HFFc6 (cell line): ENCODE measurements around the gene ZBED5. TPM values are rescaled to one million over a fixed set of nuclear protein-coding genes. Genes with fewer than 3 reads are reported as not detected.
A peak's percentile ranks its signal among the peaks of the same experiment; 100 is the strongest.

Experiments used
- DNase-seq: peaks from one replicate; pipeline ENCODE4 v3.0.0-alpha.2; 2018
- H3K27ac Mint-ChIP-seq: 2 replicates; pipeline ENCODE4 v1.8.0; 2020; ENCODE audit warnings: mild to moderate bottlenecking, mixed read lengths
- H3K27me3 Mint-ChIP-seq: 2 replicates; pipeline ENCODE4 v1.8.0; 2021; ENCODE audit warnings: mild to moderate bottlenecking, moderate library complexity, mixed read lengths; ENCODE audit not compliant: insufficient read depth
- H3K36me3 Mint-ChIP-seq: 2 replicates; pipeline ENCODE4 v1.8.0; 2021; ENCODE audit warnings: low read depth, mixed read lengths
- H3K4me1 Mint-ChIP-seq: 2 replicates; pipeline ENCODE4 v1.8.0; 2020; ENCODE audit warnings: low read depth, mixed read lengths
- H3K4me3 Mint-ChIP-seq: 2 replicates; pipeline ENCODE4 v1.8.0; 2020; ENCODE audit warnings: mild to moderate bottlenecking, moderate library complexity, mixed read lengths
- H3K9me3 Mint-ChIP-seq: 2 replicates; pipeline ENCODE4 v1.8.0; 2020; ENCODE audit warnings: mild to moderate bottlenecking, mixed read lengths
- CTCF ChIP-seq: fragments of 200-600 bp; sonication (generic); IDR thresholded peaks from 2 replicates; pipeline ENCODE4 v1.5.0; 2021; ENCODE audit warnings: antibody characterized with exemption, mild to moderate bottlenecking
- total RNA-seq, 6 experiments: library from RNA; stranded (reverse); fragmentation: NEBNext Ultra II Directional; extraction: Animal tissue kit (Norgen Biotek cat#: 25700); gene quantifications; 2 replicates in 1 of 6; 3 replicates in 5 of 6; pipeline ENCODE4 v1.2.3, GENCODE V29; 2021

Gene ZBED5
- total RNA-seq, 6 experiments from 2014 or later, result 24.0 to 29.0 (median 26.4) TPM

GRCh38 chr11:10858439-10859325, 829 bp upstream of the ZBED5 start:
- Mint-ChIP-seq H3K9me3 (no peaks in the 10 kb centered on the region), H3K27me3 (peaks cover 5% of the 10 kb centered on the region; the same call in 1 of the 2 replicates), H3K27ac (peak overlapping the region; percentile 99), H3K4me1 (peaks cover 41% of the 10 kb centered on the region), H3K36me3 (peaks cover 29% of the 10 kb centered on the region), H3K4me3 (peak overlapping the region; percentile 99)
- TF ChIP-seq CTCF, result no peak; the same call in 1 of the 2 replicates
- DNase-seq, result peak; percentile 45

GRCh38 chr11:10857459-10857708, 469 bp downstream of the ZBED5 start:
- H3K4me3 Mint-ChIP-seq, result peak overlapping the region; percentile 99
- H3K27me3 Mint-ChIP-seq, result peaks cover 5% of the 10 kb centered on the region; the same call in 1 of the 2 replicates
- peaks cover 32% of the 10 kb centered on the region for H3K36me3 Mint-ChIP-seq
- H3K9me3 Mint-ChIP-seq, result no peaks in the 10 kb centered on the region
- DNase-seq, result no peak
- H3K27ac Mint-ChIP-seq, result peak overlapping the region; percentile 99
- peaks cover 33% of the 10 kb centered on the region for H3K4me1 Mint-ChIP-seq
- TF ChIP-seq CTCF, result no peak

- peaks cover 5% of the 10 kb centered on the region; the same call in 1 of the 2 replicates for H3K27me3 Mint-ChIP-seq
- peak overlapping the region; percentile 99 for H3K27ac Mint-ChIP-seq
- DNase-seq, result peak; percentile 17
- H3K36me3 Mint-ChIP-seq, result peaks cover 37% of the 10 kb centered on the region
- no peaks in the 10 kb centered on the region for H3K9me3 Mint-ChIP-seq
- peaks cover 29% of the 10 kb centered on the region for H3K4me1 Mint-ChIP-seq
- TF ChIP-seq CTCF, result no peak
- peak overlapping the region; percentile 99 for H3K4me3 Mint-ChIP-seq
Observed at GRCh38 chr11:10856689-10857458, 979 bp downstream of the ZBED5 start.

- Mint-ChIP-seq H3K4me3 (no peak overlapping the region), H3K27ac (no peak overlapping the region), H3K36me3 (peaks cover 45% of the 10 kb centered on the region), H3K9me3 (no peaks in the 10 kb centered on the region), H3K4me1 (peaks cover 28% of the 10 kb centered on the region), H3K27me3 (peaks cover 5% of the 10 kb centered on the region; the same call in 1 of the 2 replicates)
- DNase-seq, result no peak
- no peak for TF ChIP-seq CTCF
Observed at GRCh38 chr11:10855295-10855694, 2.6 kb downstream of the ZBED5 start.

- Mint-ChIP-seq H3K4me3 (no peak overlapping the region), H3K27ac (no peak overlapping the region), H3K27me3 (peaks cover 6% of the 10 kb centered on the region; the same call in 1 of the 2 replicates), H3K36me3 (peaks cover 20% of the 10 kb centered on the region), H3K9me3 (no peaks in the 10 kb centered on the region), H3K4me1 (peaks cover 32% of the 10 kb centered on the region)
- no peak for TF ChIP-seq CTCF
- DNase-seq, result no peak
Observed at GRCh38 chr11:10847960-10848860, 9.6 kb downstream of the ZBED5 start.
